Stimulated activated CD4-positive, alpha-beta T cell treated with anti-CD3 and anti-CD28 coated beads, Interleukin-2, amount 100 ng/mL, for 24 hours (primary cell): ENCODE measurements around the gene ADSL.
A peak's percentile ranks its signal among the peaks of the same experiment; 100 is the strongest.

Experiments
- DNase-seq, 2 donors: peaks; one replicate each; pipeline ENCODE4 v3.0.0-alpha.2; 2020

ADSL gene

DNA sequence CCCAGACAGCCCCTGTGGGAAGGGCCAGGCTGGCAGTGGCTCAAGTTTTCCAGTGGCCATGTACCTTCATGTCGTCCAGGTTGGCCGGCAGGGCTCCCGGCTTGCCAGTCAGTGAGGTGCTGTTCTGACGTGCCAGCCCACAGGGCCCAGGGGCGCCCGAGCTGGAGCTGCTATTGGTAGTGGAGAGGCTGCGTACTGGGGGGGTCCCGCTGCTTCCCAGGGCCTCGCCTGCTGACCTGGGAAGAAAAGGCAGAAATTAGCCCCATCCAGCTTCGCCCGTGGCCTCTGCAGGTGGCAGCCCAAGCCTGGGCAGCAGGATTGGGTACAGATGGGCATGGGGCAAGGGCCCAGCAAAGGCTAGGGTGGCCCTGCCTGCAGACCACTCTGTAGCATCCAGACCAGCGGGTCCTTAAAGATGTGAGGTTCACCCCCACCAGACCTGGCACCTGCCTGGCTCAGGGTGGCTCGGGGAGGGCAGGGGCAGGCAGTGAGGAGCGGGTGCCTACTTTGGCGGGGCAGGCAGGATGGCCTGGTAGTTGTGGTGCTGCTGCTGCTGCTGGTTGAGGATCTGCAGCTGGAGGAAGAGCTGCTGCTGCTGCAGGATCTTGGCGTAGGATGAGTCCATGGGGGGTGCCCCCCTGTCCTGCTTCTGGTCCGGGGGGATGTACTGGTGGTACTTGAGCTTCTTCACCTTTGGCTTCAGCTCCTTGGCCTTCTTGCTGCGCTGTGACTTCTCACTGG lies 74.2 kb downstream of the ADSL start:
- DNase-seq: no peak

- no peak for DNase-seq
Measured at GRCh38 chr22:40421082-40421350, 74.7 kb downstream of the ADSL start.

DNA sequence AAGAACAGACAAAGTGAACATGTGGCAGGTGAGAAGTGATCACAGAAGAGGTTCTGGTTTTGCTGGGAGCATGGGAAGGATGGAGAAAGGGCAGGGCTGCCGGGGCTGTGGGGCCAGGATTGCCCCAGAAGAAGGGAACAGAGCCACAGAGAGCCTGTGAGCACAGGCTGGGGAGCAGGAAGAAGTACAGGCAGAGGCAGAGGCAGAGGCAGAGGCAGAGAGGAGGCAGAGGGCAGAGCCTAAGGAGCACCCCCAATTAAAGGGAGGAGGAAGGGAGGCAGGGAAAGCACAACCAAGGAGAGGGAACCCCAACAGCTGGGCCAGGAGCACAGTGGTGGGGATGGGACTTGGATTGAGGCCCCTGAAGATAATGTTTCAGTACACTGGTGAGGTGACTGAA lies 75.6 kb downstream of the ADSL start:
- no peak for DNase-seq

- DNase-seq: no peak
Measured at GRCh38 chr22:40422558-40423309, 76.4 kb downstream of the ADSL start.

DNA sequence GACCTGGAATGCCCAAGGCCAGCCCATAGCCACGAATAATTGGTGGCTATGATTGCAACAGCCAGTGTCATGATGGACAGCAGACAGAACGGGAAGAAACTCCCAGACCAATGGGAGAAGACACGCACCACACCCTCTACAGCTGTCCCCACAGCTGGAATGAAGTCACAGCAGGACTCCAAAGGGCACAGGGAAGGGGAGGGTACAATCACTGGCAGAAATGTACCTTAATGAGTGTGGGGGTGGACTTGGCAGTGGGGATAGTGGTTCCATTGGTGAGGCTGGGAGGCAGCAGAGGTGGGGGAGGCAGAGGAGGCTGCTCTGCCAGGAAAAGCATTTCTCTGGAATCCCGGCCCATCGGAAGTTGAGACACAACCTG lies 77.0 kb downstream of the ADSL start:
- no peak for DNase-seq

DNA sequence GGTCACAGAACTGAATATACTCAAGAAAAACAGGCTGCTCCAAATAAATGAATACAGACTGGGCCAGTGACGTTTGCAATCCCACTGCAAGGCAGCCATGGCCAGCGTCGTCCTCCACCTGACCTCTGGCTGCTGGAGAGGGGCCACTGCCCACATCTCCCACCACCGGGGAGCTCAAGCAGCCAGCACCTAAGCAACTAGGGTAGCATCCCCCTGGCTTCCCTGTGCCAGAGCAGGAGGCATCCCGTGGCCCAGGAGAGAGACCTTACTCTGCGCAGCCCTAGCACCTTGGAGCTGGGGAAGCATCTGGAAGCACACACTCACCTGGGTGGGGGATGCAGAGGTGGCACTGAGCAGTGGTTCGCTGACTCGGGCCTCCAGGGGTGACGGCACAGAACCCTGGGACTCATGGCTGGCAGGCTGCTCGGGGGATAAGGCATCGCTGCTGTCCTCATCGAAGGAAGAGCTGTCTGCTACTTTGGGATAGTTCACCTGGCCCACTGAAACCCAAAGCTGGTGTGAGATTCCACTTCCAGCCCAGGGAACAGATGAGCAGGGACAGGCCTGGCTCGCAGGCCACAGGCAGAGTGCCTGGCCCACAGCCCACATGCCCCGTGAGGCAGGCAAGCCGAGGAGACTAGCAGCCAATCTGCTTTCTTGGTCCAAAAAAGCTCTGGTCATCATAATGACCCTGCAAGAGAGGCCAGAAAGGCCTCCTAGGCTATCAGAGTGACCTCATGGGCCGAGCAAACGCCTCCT lies 77.8 kb downstream of the ADSL start:
- DNase-seq: no peak

GRCh38 chr22:40425082-40425481 lies 78.8 kb downstream of the ADSL start:
- DNase-seq: no peak

DNA sequence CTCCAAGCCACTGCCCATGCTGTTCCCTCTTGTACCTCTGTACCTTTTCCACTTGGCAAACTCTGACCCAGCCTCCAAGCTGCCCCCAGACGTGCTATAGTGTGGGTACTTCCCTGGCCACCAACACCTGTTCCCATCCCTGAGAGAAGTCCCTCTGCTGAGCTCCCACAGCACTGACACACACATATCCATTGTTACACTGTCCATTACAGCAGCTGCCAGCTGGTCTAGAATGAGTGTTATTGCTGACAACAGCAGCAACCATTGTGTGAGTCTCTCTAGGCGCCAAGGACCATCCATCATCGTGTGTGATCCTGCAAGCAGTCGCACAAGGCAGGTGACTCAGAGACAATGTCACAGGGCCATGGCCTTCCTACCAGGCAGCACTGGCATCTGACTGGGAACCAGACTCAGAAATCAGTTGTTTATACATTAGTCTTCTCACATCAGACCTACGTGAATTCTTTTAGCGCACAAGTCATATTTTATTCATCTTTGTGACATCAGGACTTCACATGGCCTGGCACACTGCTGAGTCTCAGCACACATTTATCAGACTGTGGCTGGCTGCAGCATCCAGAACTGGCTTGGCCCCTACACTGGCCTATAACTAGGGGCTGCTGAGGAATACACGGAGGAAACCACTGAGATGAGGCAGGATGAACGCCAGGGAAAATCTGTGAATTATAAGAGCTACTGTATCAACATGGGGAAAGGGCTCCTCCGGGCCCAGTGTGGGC lies 80.5 kb downstream of the ADSL start:
- DNase-seq: no peak

DNA sequence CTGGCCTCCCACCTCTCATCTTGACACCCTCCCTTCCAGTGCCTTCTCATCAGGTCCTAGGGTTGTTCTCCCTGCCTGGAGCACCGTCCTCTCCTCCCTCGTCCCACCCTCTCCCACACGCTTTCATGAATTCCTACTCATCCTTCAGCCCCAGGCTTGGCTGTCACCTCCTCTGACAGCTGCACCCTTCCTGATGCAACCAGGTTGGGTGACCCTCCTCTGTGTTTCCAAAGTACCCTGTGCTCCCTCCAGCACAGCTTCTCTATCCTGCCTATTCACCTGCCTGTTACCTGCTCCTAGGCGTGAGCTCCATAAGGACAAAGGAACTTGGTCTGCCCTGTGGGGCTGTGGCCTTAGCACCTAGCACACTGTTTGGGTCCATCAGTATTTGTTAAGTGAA lies 82.5 kb downstream of the ADSL start:
- DNase-seq: no peak

DNA sequence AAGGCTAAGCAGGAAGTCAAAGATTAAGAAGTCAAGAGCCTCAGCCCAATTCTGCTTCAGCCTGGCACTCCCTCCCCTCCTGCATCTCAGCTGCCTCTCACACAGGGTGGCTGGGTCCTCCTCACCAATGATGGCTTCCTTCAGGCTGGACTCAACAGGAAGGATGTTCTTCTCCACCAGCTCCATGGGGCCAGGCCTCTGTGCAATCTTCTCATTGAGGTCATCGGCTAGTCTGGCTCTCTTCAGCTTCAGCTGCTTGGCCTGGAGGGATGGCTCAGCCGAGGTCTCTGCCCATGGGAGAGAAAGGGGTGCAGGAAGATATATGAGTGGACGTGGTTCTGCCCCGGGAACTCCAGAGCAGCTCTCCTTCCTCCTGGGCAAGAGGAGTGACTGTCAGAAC lies 83.2 kb downstream of the ADSL start:
- no peak for DNase-seq

DNA sequence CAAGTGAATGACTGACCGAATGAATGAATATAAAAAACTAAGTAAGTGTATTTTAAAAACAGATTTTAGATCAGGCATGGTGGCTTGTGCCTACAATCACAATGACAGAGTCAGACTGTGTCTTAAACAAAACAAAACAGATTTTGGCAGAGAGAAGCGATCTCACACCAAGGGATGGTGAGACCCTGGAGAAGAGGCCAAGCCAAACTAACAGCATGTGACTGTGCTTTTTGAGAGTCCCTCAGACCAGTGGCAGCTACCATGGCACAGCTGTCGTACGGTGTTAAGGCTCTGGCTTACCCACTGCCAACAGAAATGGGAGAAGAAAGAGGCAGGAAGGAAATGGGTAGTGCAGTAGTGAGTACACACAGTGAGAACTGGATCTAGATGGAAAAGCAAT lies 84.7 kb downstream of the ADSL start:
- no peak for DNase-seq

- no peak for DNase-seq
Measured at GRCh38 chr22:40432157-40432556, 85.9 kb downstream of the ADSL start.

DNA sequence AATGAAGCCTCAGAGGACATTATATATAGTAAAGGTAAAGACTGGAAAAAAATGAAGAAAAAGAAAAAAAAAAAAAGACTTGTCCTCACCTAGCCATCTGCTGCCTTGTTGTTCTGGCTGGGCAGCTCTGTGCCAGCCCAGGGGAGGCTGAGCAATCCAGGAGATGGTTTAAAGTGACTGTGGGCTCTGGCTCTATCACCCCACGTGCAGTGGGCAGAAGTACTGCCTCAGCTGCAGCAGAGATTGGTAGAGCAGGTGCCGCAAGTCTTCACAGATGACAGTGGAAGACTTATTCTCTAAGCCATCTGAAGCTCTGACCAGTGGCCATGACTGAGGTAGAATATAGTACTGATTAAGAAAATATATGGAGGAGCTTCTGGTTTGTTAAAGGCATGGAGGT lies 86.3 kb downstream of the ADSL start:
- no peak for DNase-seq

- no peak for DNase-seq
Measured at GRCh38 chr22:40433416-40434090, 87.3 kb downstream of the ADSL start.

DNA sequence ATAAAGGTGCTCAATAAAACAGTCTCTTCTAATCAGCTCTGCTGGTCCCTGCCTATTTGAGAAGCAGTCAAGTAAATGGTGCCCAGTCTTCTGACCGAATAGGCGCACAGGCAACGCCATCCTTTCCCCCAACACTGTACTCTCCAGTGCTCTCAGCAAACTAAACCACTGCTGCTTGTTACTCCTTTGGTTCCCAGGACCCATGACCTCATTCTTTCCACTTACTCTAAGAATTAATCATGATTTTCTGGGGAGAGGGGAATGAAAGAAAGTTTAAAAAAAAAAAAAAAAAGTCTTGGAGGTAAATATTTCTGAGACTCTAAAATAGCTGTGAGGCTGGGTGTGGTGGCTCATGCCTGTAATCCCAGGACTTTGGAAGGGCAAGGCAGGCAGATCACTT lies 87.8 kb downstream of the ADSL start:
- DNase-seq: no peak

DNA sequence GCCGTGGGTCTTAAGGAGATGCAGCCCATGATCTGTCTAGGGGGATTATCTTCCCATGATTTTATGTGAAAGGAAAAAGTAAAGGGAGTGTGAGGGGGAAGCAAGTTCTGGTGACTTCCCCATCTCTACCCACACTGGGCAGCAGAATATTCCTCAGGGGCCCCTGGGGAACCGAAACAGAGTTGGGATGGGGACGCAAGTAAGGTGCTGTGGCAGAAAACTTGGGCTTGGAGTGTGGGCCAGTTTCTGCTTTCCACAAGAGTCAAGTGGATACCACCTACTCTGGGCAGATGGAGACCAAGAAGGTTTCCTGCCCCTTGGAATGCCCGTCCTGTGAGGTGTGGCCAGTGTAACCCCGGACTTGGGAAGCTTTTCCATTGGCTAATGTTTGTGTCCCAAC lies 88.4 kb downstream of the ADSL start:
- no peak for DNase-seq

DNA sequence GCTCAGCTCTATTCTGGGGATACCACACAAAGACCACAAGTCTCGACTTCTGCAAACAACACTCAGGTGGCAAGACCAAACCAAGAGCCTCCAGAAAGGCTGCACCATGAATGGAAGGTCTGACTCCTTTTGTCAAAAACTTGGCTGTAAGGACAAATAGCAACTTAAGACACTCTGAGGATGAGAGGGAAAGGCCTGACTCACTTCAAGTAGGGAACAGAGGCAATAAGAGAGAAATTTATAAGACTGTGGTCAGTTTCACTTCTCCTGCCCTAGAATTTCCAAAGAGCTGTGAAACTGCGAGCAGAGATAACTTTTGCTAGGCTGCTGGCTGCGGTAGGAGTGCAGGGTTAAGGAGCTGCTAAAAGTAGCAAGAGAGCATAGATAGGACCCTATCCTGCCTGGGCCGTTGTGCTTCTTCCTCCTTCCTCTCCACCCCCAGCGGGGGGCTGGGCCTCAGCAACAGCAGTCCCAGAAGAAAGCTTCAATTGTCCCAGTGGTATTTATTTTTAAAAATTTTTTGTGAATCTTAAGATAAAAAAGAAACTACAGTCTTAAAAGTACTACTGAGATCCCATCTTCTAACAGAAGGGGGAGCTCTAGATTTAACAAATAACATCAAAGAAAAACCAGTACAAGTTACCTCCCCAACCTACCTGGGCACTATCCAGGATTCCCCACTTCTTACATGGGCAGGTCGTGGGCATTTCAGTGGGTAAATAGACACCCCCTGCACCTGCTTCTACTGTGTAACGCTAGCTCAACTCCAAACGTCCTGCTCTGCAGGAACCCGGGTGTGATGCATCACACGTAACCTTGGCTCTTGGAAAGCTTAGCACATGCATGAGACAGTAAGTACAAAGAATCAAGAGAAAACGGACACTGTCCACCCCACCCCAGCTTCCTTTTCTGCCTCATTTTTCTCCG lies 90.5 kb downstream of the ADSL start:
- peak in 1 of 2 donors; percentile 26 for DNase-seq
